Measurements from ENCODE around the gene DHRSX.
"Not testable (repeated sequence)": the region's sequence is repeated elsewhere in the genome, so short reads cannot be mapped to it uniquely, and the experiment has no call there.

The DHRSX gene

GRCh38 chrX:2456091-2456490 lies 44.7 kb downstream of the DHRSX start:
- not testable (repeated sequence) for DNase-seq (ENCODE audit: low read depth in 3 of 3)

- not testable (repeated sequence) for DNase-seq (ENCODE audit: low read depth in 3 of 3)
Measured at GRCh38 chrX:2454620-2455019, 46.2 kb downstream of the DHRSX start.

- DNase-seq (ENCODE audit: low read depth in 3 of 3) = no peak
Measured at GRCh38 chrX:2452799-2453198, 48.0 kb downstream of the DHRSX start.

DNA sequence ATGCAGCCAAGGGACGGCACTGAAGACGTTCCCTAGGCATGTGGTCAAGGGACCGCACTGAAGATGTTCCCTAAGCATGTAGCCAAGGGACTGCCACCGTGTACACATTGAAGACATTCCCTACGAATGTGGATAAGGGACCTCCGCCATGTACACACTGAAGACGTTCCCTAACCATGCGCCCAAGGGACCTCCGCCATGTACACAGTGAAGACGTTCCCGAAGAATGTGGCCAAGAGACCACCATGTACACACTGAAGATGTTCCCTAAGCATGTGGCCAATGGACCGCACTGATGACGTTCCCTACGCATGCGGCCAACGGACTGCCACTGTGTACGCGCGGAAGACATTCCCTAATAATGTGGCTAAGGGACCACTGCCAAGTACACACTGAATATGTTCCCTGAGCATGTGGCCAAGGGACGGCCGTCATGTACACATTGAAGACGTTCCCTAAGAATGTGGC lies 48.4 kb downstream of the DHRSX start:
- DNase-seq (ENCODE audit: low read depth in 3 of 3) = no peak

DNA sequence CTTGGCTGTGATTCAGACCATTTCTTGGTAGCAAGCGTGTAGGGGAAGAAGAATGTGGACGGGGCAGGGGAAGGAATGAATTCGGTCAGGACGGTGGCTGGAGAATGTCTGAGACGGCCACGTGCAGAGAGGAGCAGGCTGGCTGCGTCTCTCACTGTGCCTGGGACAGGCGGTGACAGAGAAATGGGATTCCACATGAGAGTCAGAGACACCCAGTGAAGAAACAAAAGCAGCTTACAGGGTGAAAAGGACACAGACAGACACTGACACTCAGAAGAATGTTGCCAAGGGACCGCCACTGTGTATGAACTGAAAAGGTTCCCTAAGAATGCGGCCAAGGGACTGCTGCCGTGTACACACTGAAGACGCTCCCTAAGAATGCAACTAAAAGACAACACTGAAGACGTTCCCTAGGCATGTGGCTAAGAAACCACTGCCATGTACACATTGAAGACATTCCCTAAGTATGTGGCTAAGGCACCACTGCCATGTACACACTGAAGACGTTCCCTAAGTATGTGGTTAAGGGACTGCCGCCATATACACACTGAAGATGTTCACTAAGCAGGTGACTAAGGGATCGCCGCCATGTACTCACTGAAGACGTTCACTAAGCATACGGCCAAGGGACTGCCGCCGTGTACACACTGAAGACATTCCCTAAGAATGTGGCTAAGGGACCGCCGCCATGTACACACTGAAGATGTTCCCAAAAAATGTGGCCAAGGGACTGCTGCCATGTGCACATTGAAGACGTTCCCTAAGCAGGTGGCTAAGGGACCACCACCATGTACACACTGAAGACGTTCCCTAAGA lies 49.1 kb downstream of the DHRSX start:
- DNase-seq (ENCODE audit: low read depth in 3 of 3) = no peak

GRCh38 chrX:2450681-2451080 lies 50.1 kb downstream of the DHRSX start:
- no peak for DNase-seq (ENCODE audit: low read depth in 3 of 3)

GRCh38 chrX:2449135-2449886 lies 51.5 kb downstream of the DHRSX start:
- no peak for DNase-seq (ENCODE audit: low read depth in 3 of 3)

DNA sequence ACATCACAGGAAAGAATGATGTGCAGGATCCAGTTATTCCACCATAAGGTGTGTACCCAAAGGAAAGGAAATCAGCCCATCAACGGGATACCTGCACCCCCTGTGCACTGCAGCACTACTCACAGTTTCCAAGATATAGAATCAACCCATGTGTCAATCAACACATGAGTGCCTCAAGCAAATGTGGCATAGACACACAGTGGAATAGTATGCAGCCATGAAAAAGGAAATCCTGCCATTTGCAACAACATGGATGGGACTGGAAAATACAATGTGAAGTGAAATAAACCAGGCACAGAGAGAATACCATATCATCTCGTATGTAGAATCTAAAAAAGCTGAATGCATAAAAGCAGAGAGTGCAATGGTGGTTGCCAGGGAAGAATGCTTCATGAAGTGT lies 53.3 kb downstream of the DHRSX start:
- DNase-seq (ENCODE audit: low read depth in 3 of 3) = no peak

GRCh38 chrX:2446815-2447214 lies 54.0 kb downstream of the DHRSX start:
- no peak for DNase-seq (ENCODE audit: low read depth in 3 of 3)

DNA sequence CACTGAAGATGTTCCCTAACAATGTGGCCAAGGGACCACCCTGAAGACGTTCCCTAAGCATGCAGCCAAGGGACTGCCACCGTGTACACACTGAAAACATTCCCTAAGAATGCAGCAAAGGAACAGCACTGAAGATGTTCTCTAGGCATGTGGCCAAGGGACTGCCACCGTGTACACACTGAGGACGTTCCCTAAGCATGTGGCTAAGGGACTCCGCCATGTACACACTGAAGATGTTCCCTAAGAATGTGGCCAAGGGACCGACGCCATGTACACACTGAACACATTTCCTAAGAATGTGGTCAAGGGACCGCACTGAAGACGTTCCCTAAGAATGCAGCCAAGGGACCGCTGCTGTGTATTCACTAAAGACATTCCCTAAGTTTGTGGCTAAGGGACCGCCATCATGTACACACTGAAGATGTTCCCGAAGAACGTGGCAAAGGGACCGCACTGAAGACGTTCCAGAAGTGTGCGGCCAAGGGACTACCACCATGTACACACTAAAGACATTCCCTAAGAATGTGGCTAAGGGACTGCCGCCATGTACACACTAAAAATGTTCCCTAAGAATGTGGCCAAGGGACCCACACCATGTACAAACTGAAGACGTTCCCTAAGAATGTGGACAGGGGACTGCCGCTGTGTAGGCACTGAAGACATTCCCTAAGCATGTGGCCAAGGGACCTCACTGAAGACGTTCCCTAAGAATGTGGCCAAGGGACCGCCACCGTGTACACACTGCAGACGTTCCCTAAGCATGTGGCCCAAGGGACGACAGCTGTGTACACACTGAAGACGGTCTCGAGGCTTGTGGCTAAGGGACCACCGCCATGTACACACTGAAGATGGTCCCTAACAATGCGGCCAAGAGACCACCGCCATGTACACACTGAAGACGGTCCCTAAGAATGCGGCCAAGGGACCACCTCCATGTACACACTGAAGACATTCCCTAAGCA lies 54.8 kb downstream of the DHRSX start:
- DNase-seq (ENCODE audit: low read depth in 3 of 3) = no peak

DNA sequence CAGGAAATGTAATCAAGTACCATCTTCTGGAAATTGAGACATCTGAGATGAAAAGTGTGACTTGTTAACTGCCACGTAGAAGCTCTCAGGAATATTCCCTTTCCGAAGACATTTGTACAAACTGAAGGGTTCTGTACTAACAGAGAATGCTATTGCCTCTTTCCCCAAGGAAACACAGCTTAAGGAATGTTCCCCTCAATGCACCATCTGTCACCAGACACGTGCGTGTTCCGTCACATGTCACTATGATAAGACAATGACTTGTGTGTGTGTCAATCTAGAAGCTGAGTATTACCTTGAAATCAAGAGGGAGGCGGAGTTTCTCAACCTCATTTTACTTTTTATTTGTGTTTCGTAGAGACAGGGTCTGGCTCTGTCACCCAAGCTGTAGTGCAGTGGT lies 58.1 kb downstream of the DHRSX start:
- DNase-seq (ENCODE audit: low read depth in 3 of 3) = no peak

DNA sequence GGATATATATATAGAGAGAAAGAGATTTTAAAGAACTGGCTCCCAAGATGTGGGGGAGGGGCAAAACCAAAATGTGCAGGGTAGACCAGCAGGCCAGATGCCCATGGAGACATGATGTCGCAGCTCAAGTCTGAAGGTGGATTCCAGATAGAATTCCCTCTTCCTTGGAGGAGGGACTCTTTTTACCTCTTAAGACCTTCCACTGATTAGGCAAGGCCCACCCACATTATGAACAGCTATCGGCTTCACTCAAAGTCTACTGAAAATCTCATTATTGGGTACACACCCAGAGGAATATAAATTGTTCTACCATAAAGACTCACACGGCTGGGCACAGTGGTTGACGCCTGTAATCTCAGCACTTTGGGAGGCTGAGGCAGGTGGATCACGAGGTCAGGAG lies 59.3 kb downstream of the DHRSX start:
- no peak for DNase-seq (ENCODE audit: low read depth in 3 of 3)

DNA sequence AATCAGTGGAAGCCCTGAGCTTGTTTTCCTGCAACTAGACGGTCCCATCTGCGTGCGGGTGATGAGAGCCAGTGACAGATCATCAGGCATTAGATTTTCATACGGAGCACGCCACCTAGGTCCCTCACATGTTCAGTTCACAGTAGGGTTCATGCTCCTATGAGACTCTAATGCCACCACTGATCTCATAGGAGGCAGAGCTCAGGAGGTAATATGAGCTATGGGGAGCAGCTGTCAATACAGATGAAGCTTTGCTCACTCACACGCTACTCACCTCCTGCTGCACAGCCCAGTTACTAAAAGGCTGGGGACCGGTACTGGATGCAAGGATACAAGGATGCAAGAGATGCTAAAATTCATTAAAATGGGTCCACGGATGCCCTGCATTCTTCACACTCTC lies 61.2 kb downstream of the DHRSX start:
- DNase-seq (ENCODE audit: low read depth in 3 of 3) = no peak

DNA sequence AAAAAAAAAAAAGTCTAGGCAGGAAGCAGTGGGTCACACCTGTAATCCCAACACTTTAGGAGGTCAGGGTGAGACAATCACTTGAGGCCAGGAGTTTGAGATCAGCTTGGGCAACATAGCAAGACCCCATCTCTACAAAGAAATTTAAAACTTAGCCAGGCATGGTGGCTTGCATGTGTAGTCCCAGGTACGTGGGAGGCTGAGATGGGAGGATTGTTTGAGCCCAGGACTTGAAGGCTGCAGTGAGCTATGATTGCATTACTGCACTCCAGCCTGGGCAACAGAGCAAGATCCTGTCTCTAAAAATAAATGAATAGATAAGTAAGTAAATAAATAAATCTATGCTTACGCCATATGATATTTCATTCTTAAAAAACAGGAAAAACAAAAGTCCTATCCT lies 65.3 kb downstream of the DHRSX start:
- DNase-seq (ENCODE audit: low read depth in 3 of 3) = no peak

DNA sequence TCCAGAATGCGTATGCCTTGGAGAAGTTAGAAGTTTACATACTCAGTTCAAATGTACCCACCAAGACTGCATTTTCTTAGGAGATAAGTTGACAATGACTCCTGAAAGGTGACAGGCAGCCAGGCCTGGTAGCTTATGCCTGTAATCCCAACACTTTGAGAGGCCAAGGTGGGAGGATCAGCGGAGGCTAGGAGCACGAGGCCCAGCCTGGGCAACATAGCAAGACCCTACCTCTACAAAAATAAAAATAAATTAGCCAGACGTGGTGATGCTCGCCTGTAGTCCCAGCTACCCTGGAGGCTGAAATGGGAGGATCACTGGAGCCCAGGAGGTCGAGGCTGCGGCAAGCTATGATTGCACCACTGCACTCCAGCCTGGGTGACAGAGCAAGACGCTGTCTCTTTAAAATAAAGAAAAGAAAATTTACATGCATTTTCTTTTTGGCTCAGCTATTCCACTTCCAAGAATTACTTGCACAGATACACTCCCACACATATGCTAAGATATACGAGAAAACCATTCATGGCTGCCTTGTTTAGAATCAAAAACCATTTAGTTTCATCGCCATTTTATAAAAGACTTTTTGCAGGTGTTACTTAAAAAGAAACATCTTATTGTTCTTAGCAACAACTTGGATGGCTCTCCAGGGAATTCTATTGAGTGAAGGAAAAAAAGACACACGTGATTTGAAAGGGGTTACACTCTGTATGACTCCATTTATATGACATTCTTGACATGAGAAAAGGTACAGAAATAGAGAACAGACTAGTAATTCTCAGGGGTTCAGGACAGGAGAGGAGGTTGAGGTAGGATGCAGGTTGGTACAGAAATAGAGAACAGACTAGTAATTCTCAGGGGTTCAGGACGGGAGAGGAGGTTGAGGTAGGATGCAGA lies 66.3 kb downstream of the DHRSX start:
- DNase-seq (ENCODE audit: low read depth in 3 of 3) = no peak

- DNase-seq (ENCODE audit: low read depth in 3 of 3) = no peak
Measured at GRCh38 chrX:2432298-2432863, 68.4 kb downstream of the DHRSX start.

DNA sequence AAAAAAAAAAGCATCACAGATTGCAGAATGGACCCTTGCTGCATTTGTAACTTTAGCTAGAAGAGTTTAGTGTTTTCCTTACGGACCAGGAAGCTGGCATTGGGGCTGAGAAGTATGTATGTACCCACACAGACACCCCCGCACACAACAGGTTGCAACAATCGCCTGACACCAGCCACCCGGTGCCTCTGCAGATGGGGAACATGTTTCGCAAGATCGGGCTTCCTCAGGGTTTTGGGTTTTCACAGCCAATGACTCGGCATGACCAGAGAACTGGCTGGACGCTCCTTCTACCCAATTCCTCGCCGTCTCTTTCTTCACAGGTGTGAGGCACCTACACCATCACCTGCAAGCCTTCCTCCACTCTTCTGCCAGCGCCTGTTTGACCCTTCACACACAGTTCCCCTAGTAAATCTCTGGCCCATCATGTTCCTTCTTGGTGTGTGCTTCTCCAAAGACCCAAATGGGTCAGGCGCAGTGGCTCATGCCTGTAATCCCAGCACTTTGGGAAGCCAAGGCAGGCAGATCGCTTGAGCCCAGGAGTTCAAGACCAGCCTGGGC lies 70.4 kb downstream of the DHRSX start:
- DNase-seq (ENCODE audit: low read depth in 3 of 3) = no peak

- no peak for DNase-seq (ENCODE audit: low read depth in 3 of 3)
Measured at GRCh38 chrX:2427737-2428136, 73.0 kb downstream of the DHRSX start.

DNA sequence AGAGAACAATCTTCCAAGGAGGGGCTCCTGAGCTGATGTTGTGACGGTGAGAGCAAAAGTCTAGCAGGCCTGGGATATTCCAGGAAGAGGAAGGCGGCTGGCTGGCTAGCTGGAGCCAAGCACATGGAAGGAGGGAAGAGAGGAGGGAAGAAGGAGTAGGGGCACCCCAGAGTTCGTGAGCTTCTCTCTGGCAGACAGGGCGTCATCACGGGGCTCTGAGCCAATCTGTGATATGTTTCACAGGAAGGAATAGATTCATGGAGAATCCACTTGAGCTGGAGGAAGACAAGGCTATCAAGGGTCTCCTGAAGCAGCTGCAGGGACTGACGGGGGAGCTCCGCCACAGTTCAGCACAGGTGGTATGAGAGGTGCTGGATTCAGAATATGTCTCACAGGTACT lies 73.6 kb downstream of the DHRSX start:
- DNase-seq (ENCODE audit: low read depth in 3 of 3) = no peak

GRCh38 chrX:2426289-2426882 lies 74.4 kb downstream of the DHRSX start:
- DNase-seq (ENCODE audit: low read depth in 3 of 3) = no peak
